Erythroblast (primary cell): ENCODE data around the gene SIAE.

Experiments
- DNase-seq, 2 experiments: peaks; one replicate each; lab custom pipeline; 2025; lab: John Stamatoyannopoulos, UW
- GATA1 ChIP-seq: IDR thresholded peaks from 2 replicates; pipeline ENCODE4 v1.6.1; 2011; ENCODE audit warnings: low read depth, mild to moderate bottlenecking, control low read depth, low read length, moderate library complexity
- POLR2A ChIP-seq: IDR thresholded peaks from 2 replicates; pipeline ENCODE4 v1.6.1; 2011; ENCODE audit warnings: mild to moderate bottlenecking, low read length

The SIAE gene, protein sequence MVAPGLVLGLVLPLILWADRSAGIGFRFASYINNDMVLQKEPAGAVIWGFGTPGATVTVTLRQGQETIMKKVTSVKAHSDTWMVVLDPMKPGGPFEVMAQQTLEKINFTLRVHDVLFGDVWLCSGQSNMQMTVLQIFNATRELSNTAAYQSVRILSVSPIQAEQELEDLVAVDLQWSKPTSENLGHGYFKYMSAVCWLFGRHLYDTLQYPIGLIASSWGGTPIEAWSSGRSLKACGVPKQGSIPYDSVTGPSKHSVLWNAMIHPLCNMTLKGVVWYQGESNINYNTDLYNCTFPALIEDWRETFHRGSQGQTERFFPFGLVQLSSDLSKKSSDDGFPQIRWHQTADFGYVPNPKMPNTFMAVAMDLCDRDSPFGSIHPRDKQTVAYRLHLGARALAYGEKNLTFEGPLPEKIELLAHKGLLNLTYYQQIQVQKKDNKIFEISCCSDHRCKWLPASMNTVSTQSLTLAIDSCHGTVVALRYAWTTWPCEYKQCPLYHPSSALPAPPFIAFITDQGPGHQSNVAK

DNA sequence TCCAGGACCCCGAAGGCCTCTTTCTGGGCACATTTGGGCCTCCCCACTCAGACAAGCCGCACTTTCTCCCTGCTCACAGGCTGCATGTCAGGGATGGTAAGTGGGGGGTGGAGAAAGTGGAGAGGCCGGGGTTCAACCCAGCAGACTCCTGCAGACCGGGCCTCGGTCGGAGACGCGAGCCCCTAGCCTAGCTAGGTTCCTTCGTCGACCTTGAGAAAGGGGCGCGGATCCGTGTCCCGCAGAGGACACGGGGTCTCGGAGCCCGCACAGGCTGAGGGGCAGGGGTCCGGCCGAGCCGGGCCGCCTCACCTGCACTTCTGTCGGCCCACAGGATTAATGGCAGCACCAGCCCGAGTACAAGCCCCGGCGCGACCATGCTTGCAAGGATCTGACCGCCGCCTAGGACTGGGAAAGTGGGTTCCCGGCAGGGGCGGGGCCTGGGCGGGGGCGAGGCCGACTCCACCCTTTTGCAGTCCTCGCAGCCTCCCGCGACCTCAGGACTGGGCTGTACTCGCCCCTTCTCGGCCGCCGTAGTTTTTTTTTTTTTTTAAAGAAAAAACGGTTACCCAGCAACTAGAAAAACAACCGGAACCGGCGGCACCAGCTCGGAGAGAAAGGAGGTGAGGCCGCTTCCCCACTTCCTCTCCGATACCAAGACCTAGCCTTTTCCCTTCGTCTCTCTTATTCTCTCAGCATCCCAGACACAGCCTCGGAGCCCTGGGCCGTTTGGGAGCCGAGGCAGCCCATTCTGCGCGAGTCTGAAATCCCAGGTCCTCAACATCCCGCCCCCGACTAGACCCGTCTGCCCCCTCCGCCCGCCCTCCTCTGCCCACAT is at the start of gene SIAE, which contains the start of gene SPA17:
TSS of gene SIAE (minus strand) at position 407 of the 835 bp plus-strand sequence. CDS start at position 376, 31 bp downstream.
TSS of gene SPA17 (plus strand) at position 572 of the 835 bp plus-strand sequence. CDS start 1,361 bp downstream, outside the sequence.
- peak; percentile 94 to 96 for DNase-seq
- TF ChIP-seq POLR2A (peak; percentile 67), GATA1 (no peak)

DNA sequence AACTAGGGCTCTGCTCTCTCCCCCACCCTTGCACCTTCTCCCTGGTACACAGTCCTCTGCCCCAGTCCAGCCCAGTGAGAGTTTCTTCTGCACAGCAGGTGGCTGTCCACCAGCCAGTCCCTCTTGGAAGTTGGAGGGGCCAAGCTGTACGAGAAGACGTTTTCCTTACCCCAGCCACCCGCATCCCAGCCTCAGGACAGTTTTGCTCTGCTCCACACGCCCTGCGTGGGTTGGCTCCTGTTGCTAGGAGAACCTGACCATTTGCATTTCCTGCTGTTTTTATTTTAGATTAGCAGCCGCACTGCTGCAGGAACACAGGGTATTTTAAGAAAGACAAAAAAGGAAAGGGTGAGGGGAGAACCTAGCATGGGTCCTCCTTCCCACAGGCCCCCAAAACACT is 48.6 kb upstream of the SIAE start:
- no peak for DNase-seq
- no peak for TF ChIP-seq POLR2A
- TF ChIP-seq GATA1 = no peak

DNA sequence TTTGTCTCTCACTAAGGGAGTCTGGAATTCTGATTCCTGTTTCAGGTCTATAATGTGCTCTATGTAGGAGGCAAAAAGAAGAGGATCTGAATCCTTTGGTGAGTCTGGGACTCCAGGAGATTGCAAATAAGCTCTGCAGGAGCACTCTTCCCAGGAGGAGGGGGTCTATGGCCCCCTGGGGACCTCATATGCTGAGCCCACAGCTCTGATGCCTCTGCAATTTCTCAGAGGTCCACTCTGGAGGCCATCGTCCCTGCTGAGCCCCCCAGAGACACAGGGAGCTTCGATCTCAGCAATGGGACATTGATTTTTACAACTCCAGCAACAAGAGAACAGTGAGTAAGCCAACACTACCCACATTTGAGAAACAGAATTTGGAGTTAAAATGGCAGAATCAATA is 46.0 kb upstream of the SIAE start:
- DNase-seq = no peak
- no peak for TF ChIP-seq GATA1
- TF ChIP-seq POLR2A = no peak

DNA sequence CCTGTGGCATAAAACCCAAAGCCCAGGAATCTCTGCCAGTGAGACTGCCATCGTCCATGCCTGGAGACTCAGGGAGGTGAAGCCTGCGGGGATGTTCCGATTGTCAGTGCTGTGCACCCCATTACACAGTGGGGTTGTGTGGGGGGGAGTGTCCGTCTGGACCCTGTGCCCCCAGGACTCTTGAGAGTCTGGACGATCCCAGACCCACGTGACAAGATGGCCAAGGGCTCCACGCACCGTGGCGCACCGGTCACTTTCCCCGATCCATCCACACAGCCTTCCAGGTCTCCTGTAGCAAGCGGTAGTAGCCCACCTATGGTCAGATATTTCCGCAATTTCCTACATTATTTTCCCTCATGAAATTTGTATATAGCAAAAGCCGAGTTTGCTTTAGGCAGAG is 45.3 kb upstream of the SIAE start:
- DNase-seq = no peak
- TF ChIP-seq POLR2A (no peak), GATA1 (no peak)

DNA sequence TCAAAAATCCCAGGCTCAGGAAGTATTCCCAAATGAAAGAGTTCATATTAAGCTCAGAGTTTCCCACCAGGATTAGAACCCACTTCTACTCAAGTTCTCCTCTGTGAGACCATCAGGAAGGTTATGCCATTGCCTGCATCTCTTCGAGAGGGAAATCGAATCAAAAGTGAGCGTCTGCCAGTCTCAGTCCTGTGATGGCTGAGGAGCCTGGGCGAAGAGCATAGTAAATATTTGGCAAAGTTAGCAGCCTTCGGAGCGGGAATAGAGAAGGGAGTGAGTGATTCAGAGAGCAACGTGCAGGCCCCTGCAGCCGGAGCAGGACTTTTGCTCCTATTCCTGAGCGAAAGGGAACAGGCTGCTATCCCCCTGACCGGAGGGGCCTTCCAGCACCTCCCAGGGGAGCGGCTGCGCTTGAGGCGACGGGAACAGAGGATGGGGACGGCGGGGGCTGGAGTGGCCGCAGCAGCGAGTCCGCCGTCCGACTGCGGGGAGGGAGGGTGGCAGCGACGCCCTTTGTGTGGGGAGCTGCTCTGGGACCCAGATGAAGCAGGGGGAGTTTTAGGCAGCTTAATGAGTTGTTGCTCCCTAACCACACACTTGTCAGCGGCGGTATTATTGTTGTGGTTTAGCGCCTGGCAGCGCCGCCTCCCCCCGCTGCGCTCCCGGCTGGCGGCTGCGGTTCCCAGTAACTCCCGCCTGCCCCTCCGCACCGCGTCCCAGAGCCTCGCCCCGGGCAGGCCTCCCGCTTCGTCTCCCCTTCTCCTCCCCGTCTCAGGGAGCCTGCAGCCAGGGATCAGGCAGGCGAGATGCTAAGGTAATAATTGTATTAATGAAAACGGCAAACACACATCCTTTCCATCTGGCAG is 44.5 kb upstream of the SIAE start:
- TF ChIP-seq POLR2A (no peak), GATA1 (no peak)
- no peak for DNase-seq

DNA sequence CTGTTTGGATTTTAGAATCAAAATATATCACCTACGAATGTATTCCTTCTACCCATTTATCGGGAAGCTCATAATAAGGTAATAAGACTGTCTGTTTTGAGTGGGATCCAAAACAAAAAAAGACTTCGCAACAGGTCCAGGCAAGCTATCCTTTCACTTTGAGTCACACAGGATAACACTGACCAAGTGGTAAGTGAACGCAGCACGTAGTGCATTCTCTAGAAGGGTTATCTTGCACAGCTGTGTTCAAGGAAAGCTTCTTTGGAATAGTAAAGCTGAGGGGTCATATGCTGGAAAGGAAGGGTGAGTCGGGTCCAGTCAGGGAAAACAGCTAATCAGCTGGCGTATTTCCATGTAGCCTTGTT is 43.9 kb upstream of the SIAE start:
- TF ChIP-seq POLR2A = no peak
- TF ChIP-seq GATA1 = no peak
- no peak for DNase-seq

DNA sequence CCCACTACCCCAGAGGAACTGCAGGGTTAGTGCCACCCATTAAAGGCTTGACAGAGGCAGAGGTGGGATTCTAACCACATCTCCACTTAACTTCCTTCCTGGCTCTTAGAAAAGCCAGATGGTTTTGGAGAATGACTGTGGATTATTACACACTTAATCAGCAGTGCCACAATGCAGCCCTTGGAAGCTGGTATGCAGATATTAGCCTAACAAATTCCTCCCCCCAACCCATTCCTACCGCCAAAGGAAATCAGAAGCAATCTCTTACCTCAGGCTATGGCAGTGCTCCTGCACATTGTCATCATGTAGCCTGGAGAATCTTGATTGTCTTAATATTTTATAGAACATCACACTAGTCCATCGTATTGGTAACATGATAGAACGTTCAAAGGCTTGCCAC is 43.1 kb upstream of the SIAE start:
- DNase-seq = no peak
- TF ChIP-seq GATA1 = no peak
- no peak for TF ChIP-seq POLR2A

DNA sequence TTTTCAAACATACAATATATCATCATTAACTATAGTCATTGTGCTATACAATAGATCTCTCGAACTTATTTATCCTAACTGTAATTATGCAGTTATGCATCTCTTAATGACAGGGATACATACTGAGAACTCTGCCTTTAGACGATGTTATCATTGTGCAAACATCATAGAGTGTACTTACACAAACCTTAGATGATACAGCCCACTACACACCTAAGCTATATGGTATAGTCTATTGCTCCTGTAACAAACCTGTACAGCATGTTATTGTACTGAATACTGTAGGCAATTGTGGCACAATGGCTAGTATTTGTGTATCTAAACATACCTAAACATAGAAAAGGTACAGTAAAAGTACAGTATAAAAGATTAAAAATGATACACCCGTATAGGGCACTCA is 38.9 kb upstream of the SIAE start:
- no peak for DNase-seq
- TF ChIP-seq POLR2A (no peak), GATA1 (no peak)

DNA sequence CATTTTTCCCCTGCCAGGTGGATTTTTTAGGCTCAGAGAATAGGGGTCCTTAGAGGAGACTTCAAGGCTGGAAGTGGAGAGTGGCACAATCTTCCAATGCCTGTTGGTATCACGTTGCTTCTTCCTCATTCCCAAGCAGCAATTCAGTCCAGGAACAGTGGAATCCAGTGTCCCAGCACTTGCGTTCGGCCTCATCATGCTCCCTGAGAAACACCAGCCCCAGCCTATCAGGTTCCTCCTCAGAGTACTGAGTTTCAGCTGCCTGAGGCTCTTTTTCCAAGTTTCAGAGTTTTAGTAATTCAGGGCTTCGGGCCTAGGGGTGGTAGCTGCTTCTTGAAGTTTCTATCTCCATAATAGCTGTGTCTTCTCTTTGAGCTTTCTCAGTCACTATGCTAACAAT is 34.3 kb upstream of the SIAE start:
- TF ChIP-seq GATA1 (no peak), POLR2A (no peak)
- DNase-seq = no peak

DNA sequence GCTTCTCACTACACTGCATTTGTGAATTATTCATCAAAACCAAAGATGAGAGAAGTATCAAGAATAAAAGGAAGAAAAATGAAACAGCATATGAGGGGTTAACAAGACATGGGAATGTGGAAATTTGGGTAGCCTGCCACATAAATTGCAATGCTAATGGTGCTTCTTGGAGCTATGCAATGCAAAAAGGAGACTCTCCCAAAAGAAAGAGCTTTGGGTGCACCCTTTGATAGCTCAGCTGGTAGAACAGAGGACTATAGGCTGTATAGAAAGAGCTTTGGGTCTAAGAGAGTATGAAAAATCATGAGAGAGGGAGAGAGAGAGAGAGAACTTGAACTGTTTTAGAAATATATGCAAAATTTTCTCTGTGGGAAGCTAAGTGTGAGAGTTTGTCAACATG is 26.5 kb upstream of the SIAE start:
- no peak for DNase-seq
- TF ChIP-seq POLR2A = no peak
- TF ChIP-seq GATA1 = no peak

DNA sequence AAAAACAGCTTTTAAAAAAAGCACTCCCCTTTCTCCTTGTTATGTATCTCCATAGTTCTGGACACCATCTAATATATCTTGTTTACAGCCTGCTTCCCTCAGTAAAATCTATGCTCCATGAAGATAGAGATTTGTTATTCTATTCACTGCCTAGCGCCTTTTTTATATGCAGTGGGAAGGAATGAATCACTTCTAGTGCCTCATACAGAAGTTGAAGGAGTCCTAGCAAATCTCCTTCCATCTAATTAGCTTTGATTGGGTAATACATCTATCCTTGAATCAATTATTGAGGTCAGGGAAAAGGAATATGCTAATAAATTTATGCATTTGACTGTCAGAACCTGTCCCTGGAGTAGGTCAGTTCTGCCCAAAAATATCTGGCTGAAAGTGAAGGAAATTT is 26.0 kb upstream of the SIAE start:
- no peak for TF ChIP-seq POLR2A
- TF ChIP-seq GATA1 = no peak
- no peak for DNase-seq

DNA sequence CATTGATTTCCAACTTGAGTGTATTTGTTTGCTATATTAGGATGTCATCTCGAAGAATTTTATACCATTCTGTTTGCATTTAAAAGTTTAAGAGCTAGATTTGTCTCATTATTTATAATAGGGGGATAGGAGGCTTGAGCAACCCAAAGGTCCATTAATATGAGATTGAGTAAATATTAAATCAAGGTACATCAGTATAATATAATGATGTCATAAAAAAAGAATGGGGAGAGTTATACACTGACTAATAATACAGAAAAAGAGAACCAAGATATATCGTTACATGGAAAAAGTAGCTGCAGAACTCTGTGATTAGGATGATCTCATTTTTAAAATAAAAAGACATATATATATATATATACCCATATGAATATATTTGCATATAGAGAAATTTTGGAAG is 19.6 kb upstream of the SIAE start:
- DNase-seq = no peak
- TF ChIP-seq POLR2A (no peak), GATA1 (no peak)

DNA sequence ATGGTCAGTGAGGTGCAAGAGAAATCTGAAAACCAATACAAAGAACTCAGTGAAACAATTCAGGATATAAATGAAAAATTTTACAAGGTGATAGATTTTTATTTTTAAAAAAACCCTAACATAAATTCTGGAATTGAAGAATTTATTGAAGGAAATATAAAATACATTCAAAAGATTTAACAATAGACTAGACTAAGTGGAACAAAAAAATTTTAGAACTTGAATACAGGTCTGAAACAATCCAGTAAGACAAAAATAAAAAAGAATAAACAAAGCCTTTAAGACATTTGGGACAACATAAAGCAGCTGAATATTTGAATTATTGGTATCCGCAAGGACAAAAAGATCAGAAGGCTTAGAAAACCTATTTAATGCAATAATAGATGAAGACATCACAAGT is 8.9 kb upstream of the SIAE start:
- no peak for DNase-seq
- TF ChIP-seq GATA1 (no peak), POLR2A (no peak)
